PC-3 (cell line): ENCODE data around the gene KLK5.

Experiments
- CTCF ChIP-seq: fragments of 300-600 bp; sonication (generic); conservative IDR thresholded peaks from 2 replicates; pipeline ENCODE4 v1.5.1; 2017; ENCODE audit warnings: antibody characterized with exemption, low read depth, mild to moderate bottlenecking, low read length
- EZH2 ChIP-seq: fragments of 300-600 bp; sonication (generic); IDR thresholded peaks from one replicate; pipeline ENCODE4 v1.6.1; 2017; ENCODE audit warnings: antibody characterized with exemption, mild to moderate bottlenecking, low read length; ENCODE audit not compliant: unreplicated experiment
- EZH2phosphoT487 ChIP-seq: fragments of 300-600 bp; sonication (generic); IDR thresholded peaks from 2 replicates; pipeline ENCODE4 v1.6.1; 2018; ENCODE audit warnings: mild to moderate bottlenecking, antibody characterized with exemption, low read length, borderline replicate concordance

- TF ChIP-seq CTCF (no peak), EZH2 (no peak), EZH2phosphoT487 (no peak)
These were observed 36.8 kb downstream of the KLK5 start for GRCh38 chr19:50916069-50916468.
